Measurements from ENCODE around the gene TASP1. TPM values are rescaled to one million over a fixed set of nuclear protein-coding genes. Genes with fewer than 3 reads are reported as not detected.

Gene TASP1
- total RNA-seq, 1 experiment from 2014 or later = 9.5 TPM

GRCh38 chr20:13449868-13450434 is 188.8 kb downstream of the TASP1 start:
- no peak overlapping the region for H4K91ac ChIP-seq (ENCODE audit: insufficient read length, low read depth, low read length)
- no peak overlapping the region for H3K23ac ChIP-seq (ENCODE audit: insufficient read length, low read depth, low read length)
- H4K5ac ChIP-seq (ENCODE audit: insufficient read length, low read depth, low read length) = no peak overlapping the region
- no peak overlapping the region for H2BK120ac ChIP-seq (ENCODE audit: low read depth, low read length, poor library complexity, severe bottlenecking)
- no peak overlapping the region for H3K9ac ChIP-seq (ENCODE audit: extremely low read depth, insufficient read length, low read length)
- no peaks in the 10 kb centered on the region for H3K23me2 ChIP-seq (ENCODE audit: insufficient read length, low read depth, low read length, poor library complexity, severe bottlenecking)
- H3K4me2 ChIP-seq (ENCODE audit: insufficient read depth, insufficient read length, low read length) = no peak overlapping the region
- H2BK5ac ChIP-seq (ENCODE audit: insufficient read length, low read length) = no peak overlapping the region
- H2BK20ac ChIP-seq (ENCODE audit: low read depth, low read length, poor library complexity, severe bottlenecking) = no peak overlapping the region
- Mint-ChIP-seq H3K27ac (no peak overlapping the region), H3K4me3 (no peak overlapping the region), H3K4me1 (peaks cover 0 to 9% of the 10 kb centered on the region in 2 experiments; a peak in 1 of 4 replicates), H3K36me3 (ENCODE audit: insufficient read depth in 1 of 3, low read depth in 3 of 3) (peaks cover 0 to 6% (median 5%) of the 10 kb centered on the region in 3 experiments; a peak in 3 of 7 replicates), H3K27me3 (ENCODE audit: low read depth) (no peaks in the 10 kb centered on the region), H3K9me3 (no peaks in the 10 kb centered on the region)
- H4K20me1 ChIP-seq (ENCODE audit: control insufficient read depth, insufficient read depth, insufficient read length) = no peaks in the 10 kb centered on the region
- no peak overlapping the region for H3T11ph ChIP-seq (ENCODE audit: low read length)
- DNase-seq = no peak
- no peaks in the 10 kb centered on the region for H3K79me1 ChIP-seq (ENCODE audit: insufficient read depth, low read depth, low read length, poor library complexity, severe bottlenecking)
- H2AK5ac ChIP-seq (ENCODE audit: insufficient read length, low read length) = no peak overlapping the region
- no peak overlapping the region for H3K18ac ChIP-seq (ENCODE audit: insufficient read length, low read depth, low read length)
- no peak overlapping the region for H2BK12ac ChIP-seq (ENCODE audit: insufficient read length, low read depth, low read length)
- H3K4me1 ChIP-seq (ENCODE audit: insufficient read depth, low read length) = no peaks in the 10 kb centered on the region
- H2AFZ ChIP-seq (ENCODE audit: low read length) = no peak overlapping the region
- no peak overlapping the region for H2BK15ac ChIP-seq (ENCODE audit: low read depth, low read length)
- no peaks in the 10 kb centered on the region for H3K9me3 ChIP-seq (ENCODE audit: control insufficient read depth, low read depth, low read length)
- H3K79me2 ChIP-seq (ENCODE audit: insufficient read depth, low read length) = no peaks in the 10 kb centered on the region
- TF ChIP-seq, protein P1, sequence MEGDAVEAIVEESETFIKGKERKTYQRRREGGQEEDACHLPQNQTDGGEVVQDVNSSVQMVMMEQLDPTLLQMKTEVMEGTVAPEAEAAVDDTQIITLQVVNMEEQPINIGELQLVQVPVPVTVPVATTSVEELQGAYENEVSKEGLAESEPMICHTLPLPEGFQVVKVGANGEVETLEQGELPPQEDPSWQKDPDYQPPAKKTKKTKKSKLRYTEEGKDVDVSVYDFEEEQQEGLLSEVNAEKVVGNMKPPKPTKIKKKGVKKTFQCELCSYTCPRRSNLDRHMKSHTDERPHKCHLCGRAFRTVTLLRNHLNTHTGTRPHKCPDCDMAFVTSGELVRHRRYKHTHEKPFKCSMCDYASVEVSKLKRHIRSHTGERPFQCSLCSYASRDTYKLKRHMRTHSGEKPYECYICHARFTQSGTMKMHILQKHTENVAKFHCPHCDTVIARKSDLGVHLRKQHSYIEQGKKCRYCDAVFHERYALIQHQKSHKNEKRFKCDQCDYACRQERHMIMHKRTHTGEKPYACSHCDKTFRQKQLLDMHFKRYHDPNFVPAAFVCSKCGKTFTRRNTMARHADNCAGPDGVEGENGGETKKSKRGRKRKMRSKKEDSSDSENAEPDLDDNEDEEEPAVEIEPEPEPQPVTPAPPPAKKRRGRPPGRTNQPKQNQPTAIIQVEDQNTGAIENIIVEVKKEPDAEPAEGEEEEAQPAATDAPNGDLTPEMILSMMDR (conservative IDR thresholded peaks at IDR 0.05) = no peak
- H4K8ac ChIP-seq (replicated peaks; ENCODE audit: insufficient read length, low read depth, low read length) = no peak overlapping the region
- H3K56ac ChIP-seq (ENCODE audit: insufficient read length, low read depth, low read length) = no peak overlapping the region
- no peaks in the 10 kb centered on the region for H3K27me3 ChIP-seq (ENCODE audit: insufficient read depth, low read length)
- no peak overlapping the region for H3K4ac ChIP-seq (ENCODE audit: low read depth, low read length)
- no CpG with 5 or more reads among the region's 3 CpGs for WGBS (ENCODE audit: extremely low coverage, insufficient read length, low lambda C conversion rate)
- no peak overlapping the region for H3K14ac ChIP-seq (ENCODE audit: insufficient read depth, low read length)
- no peak overlapping the region for H3K27ac ChIP-seq (ENCODE audit: insufficient read length, low read depth, low read length)

Data from H9 (cell line).